CD14-positive monocyte (primary cell): ENCODE measurements around the gene FADS2. TPM values are rescaled to one million over a fixed set of nuclear protein-coding genes. Genes with fewer than 3 reads are reported as not detected.

Experiments
- DNase-seq, 3 donors: peaks; one replicate each; pipeline ENCODE4 v3.0.0-alpha.2; 2011 to 2022
- H2AFZ ChIP-seq: 2 replicates; pipeline ENCODE4 v1.6.0; 2012; ENCODE audit warnings: mild to moderate bottlenecking, low read depth, low read length, inconsistent platforms; ENCODE audit not compliant: insufficient read depth, poor library complexity, severe bottlenecking
- H3K27ac ChIP-seq, 2 donors: 1 replicate in 1 of 2; 2 replicates in 1 of 2; pipeline ENCODE4 v1.5.1; 2012 to 2013; ENCODE audit warnings: low read length in 2 of 2, control low read depth in 1 of 2, inconsistent platforms in 1 of 2, low read depth in 1 of 2, mild to moderate bottlenecking in 1 of 2
- H3K27me3 ChIP-seq, 2 donors: one replicate each; pipeline versions ENCODE4 v1.6.0 to v1.6.1; 2011 to 2013; ENCODE audit warnings: low read length in 2 of 2; ENCODE audit not compliant: control insufficient read depth in 2 of 2, insufficient read depth in 2 of 2
- H3K36me3 ChIP-seq, 2 donors: replicated peaks in 1 of 2; 1 replicate in 1 of 2; 2 replicates in 1 of 2; pipeline versions ENCODE4 v1.5.1 to v1.6.1; 2012 to 2013; ENCODE audit warnings: low read length in 2 of 2, control low read depth in 1 of 2, inconsistent platforms in 1 of 2, mild to moderate bottlenecking in 1 of 2; ENCODE audit not compliant: insufficient read depth in 2 of 2, control insufficient read depth in 1 of 2
- H3K4me1 ChIP-seq, 2 donors: 1 replicate in 1 of 2; 2 replicates in 1 of 2; pipeline versions ENCODE4 v1.5.1 to v1.6.1; 2012 to 2013; ENCODE audit warnings: low read length in 2 of 2, control low read depth in 1 of 2, inconsistent platforms in 1 of 2, mild to moderate bottlenecking in 1 of 2, moderate library complexity in 1 of 2; ENCODE audit not compliant: insufficient read depth in 2 of 2, control insufficient read depth in 1 of 2
- H3K4me2 ChIP-seq: replicated peaks from 2 replicates; pipeline ENCODE3; 2012; ENCODE audit warnings: low read length, moderate library complexity, mild to moderate bottlenecking; ENCODE audit not compliant: poor library complexity, severe bottlenecking; ENCODE audit errors: extremely low read depth
- H3K4me3 ChIP-seq, 3 experiments: fragments of 200-600 bp in 1 of 3; sonication (generic) in 1 of 3; replicated peaks in 1 of 3; 1 replicate in 2 of 3; 2 replicates in 1 of 3; pipeline ENCODE4 v1.5.1; 2011 to 2013; ENCODE audit warnings: low read length in 3 of 3, mild to moderate bottlenecking in 3 of 3, control low read depth in 2 of 3, low read depth in 2 of 3, inconsistent platforms in 1 of 3, moderate library complexity in 1 of 3
- H3K79me2 ChIP-seq: 2 replicates; pipeline ENCODE4 v1.6.0; 2012; ENCODE audit warnings: mild to moderate bottlenecking, control low read depth, inconsistent platforms, low read length, moderate library complexity; ENCODE audit not compliant: insufficient read depth
- H3K9ac ChIP-seq: 2 replicates; pipeline ENCODE4 v1.6.0; 2017; ENCODE audit warnings: low read length, mild to moderate bottlenecking; ENCODE audit not compliant: insufficient read depth, poor library complexity, severe bottlenecking
- H3K9me3 ChIP-seq, 2 donors: replicated peaks in 1 of 2; 1 replicate in 1 of 2; 2 replicates in 1 of 2; pipeline versions ENCODE4 v1.5.1 to v1.6.1; 2012 to 2013; ENCODE audit warnings: low read length in 2 of 2, control low read depth in 1 of 2; ENCODE audit not compliant: control insufficient read depth in 1 of 2, insufficient read depth in 1 of 2
- H4K20me1 ChIP-seq: 2 replicates; pipeline ENCODE4 v1.6.0; 2012; ENCODE audit warnings: mild to moderate bottlenecking, low read length, control low read depth, moderate library complexity; ENCODE audit not compliant: insufficient read depth
- H3K27ac Mint-ChIP-seq, 7 donors: one replicate each; pipeline ENCODE4 v1.8.0; 2020; ENCODE audit warnings: mild to moderate bottlenecking in 7 of 7, mixed read lengths in 7 of 7, moderate library complexity in 6 of 7, inconsistent platforms in 2 of 7
- H3K27me3 Mint-ChIP-seq, 3 donors: one replicate each; pipeline ENCODE4 v1.8.0; 2021 to 2022; ENCODE audit warnings: low read depth in 3 of 3, mild to moderate bottlenecking in 3 of 3, mixed read lengths in 3 of 3, moderate library complexity in 3 of 3, inconsistent platforms in 1 of 3
- H3K36me3 Mint-ChIP-seq, 2 donors: one replicate each; pipeline ENCODE4 v1.8.0; 2020; ENCODE audit warnings: mixed read lengths in 2 of 2, inconsistent platforms in 1 of 2, mild to moderate bottlenecking in 1 of 2
- H3K4me1 Mint-ChIP-seq: one replicate; pipeline ENCODE4 v1.8.0; 2020; ENCODE audit warnings: mild to moderate bottlenecking, mixed read lengths
- H3K4me3 Mint-ChIP-seq, 2 donors: one replicate each; pipeline ENCODE4 v1.8.0; 2020; ENCODE audit warnings: mild to moderate bottlenecking in 2 of 2, mixed read lengths in 2 of 2, moderate library complexity in 1 of 2
- H3K9me3 Mint-ChIP-seq, 7 donors: one replicate each; pipeline ENCODE4 v1.8.0; 2020 to 2022; ENCODE audit warnings: mixed read lengths in 7 of 7, mild to moderate bottlenecking in 6 of 7, moderate library complexity in 6 of 7, inconsistent platforms in 2 of 7
- CTCF ChIP-seq: fragments of 200-600 bp; IDR thresholded peaks from one replicate; pipeline ENCODE4 v1.8.0; 2022; ENCODE audit warnings: antibody characterized with exemption, mild to moderate bottlenecking
- WGBS: methylation state at CpG from one replicate; pipeline ENCODE4 v1.1.5; 2013; ENCODE audit warnings: missing lambda C conversion rate; ENCODE audit not compliant: insufficient coverage; 5-methylcytosine and 5-hydroxymethylcytosine counted together
- intact Hi-C, 2 donors: fragments of 100-400 bp; cut with micrococcal nuclease; formaldehyde crosslinking; loops; one replicate each; pipeline versions ENCODE4 v1.15.0 to v1.15.1; 2023
- polyA plus RNA-seq, 3 donors: library from polyadenylated mRNA; depleted of rRNA in 1 of 3; unstranded in 2 of 3; stranded (reverse) in 1 of 3; fragments of 300-500 nt in 2 of 3; fragments of >200 nt in 1 of 3; fragmentation: Illumina TruSeq in 2 of 3; gene quantifications; 1 replicate in 2 of 3; 2 replicates in 1 of 3; pipeline ENCODE4 v1.2.3, GENCODE V29; 2012 to 2021

Gene FADS2
- polyA plus RNA-seq, 3 donors: 5.1 to 19.9 (median 6.4) TPM

DNA sequence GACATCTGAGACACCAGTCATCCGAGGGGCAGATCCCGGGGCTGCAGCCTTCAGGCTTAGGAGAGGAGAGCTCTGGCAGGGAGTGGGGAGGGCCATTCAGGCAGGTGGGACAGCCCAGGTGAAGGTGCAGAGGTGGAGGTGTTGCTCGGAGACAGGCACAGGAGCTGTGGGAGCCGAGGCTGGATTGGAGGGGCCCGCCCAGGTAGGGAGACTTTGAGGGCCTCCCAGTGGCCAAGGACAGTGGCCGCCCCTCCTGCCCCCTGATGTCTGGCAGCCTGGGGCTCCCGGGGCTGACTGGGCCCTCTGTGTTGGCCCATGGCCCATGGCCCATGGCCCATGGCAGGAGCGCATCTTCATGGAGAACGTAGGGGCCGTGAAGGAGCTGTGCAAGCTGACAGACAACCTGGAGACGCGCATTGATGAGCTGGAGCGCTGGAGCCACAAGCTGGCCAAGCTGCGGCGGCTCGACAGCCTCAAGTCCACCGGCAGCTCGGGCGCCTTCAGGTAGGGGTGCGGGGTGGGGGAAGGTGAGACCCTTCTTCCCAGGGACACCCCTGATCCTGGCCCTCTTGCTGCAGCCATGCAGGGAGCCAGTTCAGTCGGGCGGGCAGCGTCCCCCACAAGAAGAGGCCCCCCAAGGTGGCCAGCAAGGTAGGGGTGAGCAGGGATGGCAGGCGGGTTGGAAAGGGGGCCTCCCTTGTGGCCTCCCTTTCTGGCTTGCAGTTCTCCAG is 49.0 kb upstream of the FADS2 start:
- H3K27me3 Mint-ChIP-seq: peaks cover 14 to 29% (median 20%) of the 10 kb centered on the region in 3 donors
- H3K36me3 Mint-ChIP-seq: peaks cover 7 to 14% of the 10 kb centered on the region in 2 donors
- no peak for DNase-seq
- intact Hi-C loops: no loop called here
- H3K27ac Mint-ChIP-seq: peak overlapping the region in 1 of 7 donors; percentile 10
- no peak overlapping the region for H3K4me3 ChIP-seq
- H3K4me1 ChIP-seq: peaks cover 10 to 15% of the 10 kb centered on the region in 2 donors
- 98% methylated on average over 24 of the region's 24 CpGs for WGBS
- H3K27ac ChIP-seq: no peak overlapping the region
- H3K36me3 ChIP-seq: peaks cover 0 to under 1% of the 10 kb centered on the region in 2 donors
- H2AFZ ChIP-seq: no peak overlapping the region
- H3K9ac ChIP-seq: no peak overlapping the region
- H3K9me3 Mint-ChIP-seq: peaks cover 0 to 3% (median 0%) of the 10 kb centered on the region in 7 donors
- no peaks in the 10 kb centered on the region for H3K79me2 ChIP-seq
- peaks cover 13% of the 10 kb centered on the region for H3K4me1 Mint-ChIP-seq
- H3K9me3 ChIP-seq: no peaks in the 10 kb centered on the region
- H3K27me3 ChIP-seq: peaks cover 0 to 8% of the 10 kb centered on the region in 2 donors
- peak overlapping the region in 1 of 2 donors; percentile 4 for H3K4me3 Mint-ChIP-seq
- no peak overlapping the region for H3K4me2 ChIP-seq
- no peak for TF ChIP-seq CTCF
- no peaks in the 10 kb centered on the region for H4K20me1 ChIP-seq

DNA sequence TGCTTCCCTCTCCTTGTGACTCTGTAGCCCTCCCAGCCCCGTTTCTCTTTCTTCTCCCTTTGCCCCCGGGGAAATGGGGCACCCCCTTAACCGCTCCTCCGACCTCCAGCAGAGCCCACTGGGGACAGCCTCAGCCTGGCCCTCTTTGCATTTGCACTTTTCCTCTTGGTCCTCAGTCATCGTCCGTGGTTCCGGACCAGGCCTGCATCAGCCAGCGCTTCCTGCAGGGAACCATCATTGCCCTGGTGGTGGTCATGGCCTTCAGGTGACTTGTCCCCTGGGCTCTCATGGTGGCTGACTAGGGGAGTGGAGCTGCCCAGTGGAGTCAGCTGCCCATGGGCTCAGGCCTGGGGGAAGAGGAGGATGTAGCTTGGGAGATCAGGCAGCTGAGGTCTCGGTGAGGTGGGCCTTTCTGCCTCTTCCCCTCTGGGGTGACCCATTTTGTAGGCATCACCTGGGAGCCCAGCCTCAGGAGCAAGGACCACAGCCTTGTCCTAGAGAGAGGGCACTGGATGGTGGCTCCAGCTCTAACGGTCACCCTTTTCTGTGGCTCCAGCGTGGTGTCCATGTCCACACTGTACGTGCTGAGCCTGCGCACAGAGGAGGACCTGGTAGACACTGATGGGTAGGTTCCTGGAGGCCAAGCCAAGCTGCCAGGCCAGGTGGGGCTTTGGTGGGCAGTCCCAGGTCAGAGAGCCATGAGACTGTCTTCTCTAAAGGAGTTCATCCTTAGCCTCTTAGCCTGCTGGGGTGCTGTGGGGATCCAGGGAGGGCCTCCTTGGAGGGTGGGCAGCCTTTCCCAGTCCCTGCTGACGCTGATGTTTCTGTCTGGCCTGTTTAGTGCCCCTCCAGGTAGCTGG is 48.2 kb upstream of the FADS2 start:
- Mint-ChIP-seq H3K4me1 (peaks cover 13% of the 10 kb centered on the region), H3K27ac (no peak overlapping the region), H3K4me3 (no peak overlapping the region), H3K27me3 (peaks cover 17 to 29% (median 20%) of the 10 kb centered on the region in 3 donors), H3K36me3 (peaks cover 12 to 21% of the 10 kb centered on the region in 2 donors), H3K9me3 (peaks cover 0 to 3% (median 0%) of the 10 kb centered on the region in 7 donors)
- no peak for DNase-seq
- no peaks in the 10 kb centered on the region for H4K20me1 ChIP-seq
- H3K9me3 ChIP-seq: no peaks in the 10 kb centered on the region
- TF ChIP-seq CTCF: no peak
- H3K4me2 ChIP-seq: no peak overlapping the region
- no peak overlapping the region for H3K9ac ChIP-seq
- no peak overlapping the region for H2AFZ ChIP-seq
- H3K79me2 ChIP-seq: no peaks in the 10 kb centered on the region
- 91% methylated on average over 14 of the region's 14 CpGs for WGBS
- no peak overlapping the region for H3K27ac ChIP-seq
- peaks cover 3 to 9% of the 10 kb centered on the region in 2 donors for H3K36me3 ChIP-seq
- H3K4me1 ChIP-seq: peaks cover 10 to 15% of the 10 kb centered on the region in 2 donors
- no peak overlapping the region for H3K4me3 ChIP-seq
- H3K27me3 ChIP-seq: peaks cover 0 to 8% of the 10 kb centered on the region in 2 donors
- intact Hi-C loops: no loop called here
